ENCODE measurements around the gene MAML3.

Gene MAML3

GRCh38 chr4:139863531-139863930 lies 290.5 kb downstream of the MAML3 start:
- ATAC-seq: no peak
- no peaks in the 10 kb centered on the region for H3K9me3 Mint-ChIP-seq
- no peaks in the 10 kb centered on the region for H3K27me3 Mint-ChIP-seq
- H3K27ac Mint-ChIP-seq: no peak overlapping the region
- no peak overlapping the region for H3K4me3 Mint-ChIP-seq
- no peak for DNase-seq
- H3K4me1 Mint-ChIP-seq: peaks cover 9% of the 10 kb centered on the region

- DNase-seq: no peak
- H3K4me3 Mint-ChIP-seq: no peak overlapping the region
- ATAC-seq: no peak
- H3K27me3 Mint-ChIP-seq: no peaks in the 10 kb centered on the region
- H3K9me3 Mint-ChIP-seq: no peaks in the 10 kb centered on the region
- H3K4me1 Mint-ChIP-seq: peaks cover 28% of the 10 kb centered on the region
- no peak overlapping the region for H3K27ac Mint-ChIP-seq
Measured at GRCh38 chr4:139861471-139861870, 292.5 kb downstream of the MAML3 start.

- peaks cover 28% of the 10 kb centered on the region for H3K4me1 Mint-ChIP-seq
- no peaks in the 10 kb centered on the region for H3K27me3 Mint-ChIP-seq
Measured at GRCh38 chr4:139860435-139861024, 293.5 kb downstream of the MAML3 start.

GRCh38 chr4:139859876-139860275 lies 294.1 kb downstream of the MAML3 start:
- Mint-ChIP-seq H3K9me3 (no peaks in the 10 kb centered on the region), H3K27me3 (no peaks in the 10 kb centered on the region), H3K4me1 (peaks cover 28% of the 10 kb centered on the region), H3K27ac (no peak overlapping the region), H3K4me3 (no peak overlapping the region)
- DNase-seq (no peak), ATAC-seq (no peak)

More at GRCh38 chr4:139860435-139861024, 293.5 kb downstream of the MAML3 start:
- no peak overlapping the region for H3K4me3 Mint-ChIP-seq
- no peak for DNase-seq
- peak; percentile 14 for ATAC-seq
- H3K9me3 Mint-ChIP-seq: no peaks in the 10 kb centered on the region
- H3K27ac Mint-ChIP-seq: no peak overlapping the region

- ATAC-seq: peak; percentile 99
- Mint-ChIP-seq H3K27me3 (no peaks in the 10 kb centered on the region), H3K4me3 (peak overlapping the region in 1 of 2 donors; percentile 21), H3K4me1 (peaks cover 28% of the 10 kb centered on the region), H3K27ac (peak overlapping the region in 1 of 2 donors; percentile 68), H3K9me3 (no peaks in the 10 kb centered on the region)
- peak; percentile 15 to 51 for DNase-seq
Measured at GRCh38 chr4:139858436-139859205, 295.4 kb downstream of the MAML3 start.

- peaks cover 32% of the 10 kb centered on the region for H3K4me1 Mint-ChIP-seq
- no peak for ATAC-seq
- no peaks in the 10 kb centered on the region for H3K9me3 Mint-ChIP-seq
- H3K4me3 Mint-ChIP-seq: no peak overlapping the region
- no peak overlapping the region for H3K27ac Mint-ChIP-seq
- H3K27me3 Mint-ChIP-seq: no peaks in the 10 kb centered on the region
- no peak for DNase-seq
Measured at GRCh38 chr4:139857977-139858376, 296.0 kb downstream of the MAML3 start.

- Mint-ChIP-seq H3K9me3 (no peaks in the 10 kb centered on the region), H3K4me3 (no peak overlapping the region), H3K27me3 (no peaks in the 10 kb centered on the region), H3K4me1 (peaks cover 33% of the 10 kb centered on the region), H3K27ac (no peak overlapping the region)
- no peak for DNase-seq
- ATAC-seq: no peak
Measured at GRCh38 chr4:139857021-139857420, 297.0 kb downstream of the MAML3 start.

- DNase-seq: no peak
- H3K9me3 Mint-ChIP-seq: no peaks in the 10 kb centered on the region
- H3K4me3 Mint-ChIP-seq: no peak overlapping the region
- H3K4me1 Mint-ChIP-seq: peaks cover 33% of the 10 kb centered on the region
- H3K27ac Mint-ChIP-seq: no peak overlapping the region
- no peaks in the 10 kb centered on the region for H3K27me3 Mint-ChIP-seq
- ATAC-seq: no peak
Measured at GRCh38 chr4:139854668-139855403, 299.1 kb downstream of the MAML3 start.

- H3K27me3 Mint-ChIP-seq: no peaks in the 10 kb centered on the region
- ATAC-seq (no peak), DNase-seq (no peak)
- no peak overlapping the region for H3K4me3 Mint-ChIP-seq
- H3K27ac Mint-ChIP-seq: no peak overlapping the region
- H3K4me1 Mint-ChIP-seq: peaks cover 22% of the 10 kb centered on the region
- H3K9me3 Mint-ChIP-seq: no peaks in the 10 kb centered on the region
Measured at GRCh38 chr4:139853309-139853708, 300.7 kb downstream of the MAML3 start.

- Mint-ChIP-seq H3K4me1 (peaks cover 16% of the 10 kb centered on the region), H3K9me3 (no peaks in the 10 kb centered on the region), H3K27me3 (no peaks in the 10 kb centered on the region), H3K4me3 (no peak overlapping the region), H3K27ac (no peak overlapping the region)
- DNase-seq: no peak
- peak; percentile 37 for ATAC-seq
Measured at GRCh38 chr4:139852612-139853269, 301.2 kb downstream of the MAML3 start.

GRCh38 chr4:139851639-139852038 lies 302.3 kb downstream of the MAML3 start:
- Mint-ChIP-seq H3K27me3 (no peaks in the 10 kb centered on the region), H3K27ac (no peak overlapping the region), H3K4me1 (peaks cover 6% of the 10 kb centered on the region), H3K9me3 (no peaks in the 10 kb centered on the region), H3K4me3 (no peak overlapping the region)
- DNase-seq (no peak), ATAC-seq (no peak)

GRCh38 chr4:139851133-139851532 lies 302.9 kb downstream of the MAML3 start:
- no peak overlapping the region for H3K4me3 Mint-ChIP-seq
- peaks cover 5% of the 10 kb centered on the region for H3K4me1 Mint-ChIP-seq
- no peaks in the 10 kb centered on the region for H3K27me3 Mint-ChIP-seq
- H3K27ac Mint-ChIP-seq: no peak overlapping the region
- no peaks in the 10 kb centered on the region for H3K9me3 Mint-ChIP-seq
- DNase-seq (no peak), ATAC-seq (no peak)

GRCh38 chr4:139849219-139849618 lies 304.8 kb downstream of the MAML3 start:
- Mint-ChIP-seq H3K4me1 (peaks cover 5% of the 10 kb centered on the region), H3K9me3 (no peaks in the 10 kb centered on the region), H3K4me3 (no peak overlapping the region), H3K27me3 (no peaks in the 10 kb centered on the region), H3K27ac (no peak overlapping the region)
- no peak for ATAC-seq
- no peak for DNase-seq

- no peak for ATAC-seq
- Mint-ChIP-seq H3K27ac (no peak overlapping the region), H3K27me3 (no peaks in the 10 kb centered on the region), H3K4me1 (peaks cover 1% of the 10 kb centered on the region), H3K4me3 (no peak overlapping the region), H3K9me3 (no peaks in the 10 kb centered on the region)
- no peak for DNase-seq
Measured at GRCh38 chr4:139848028-139848427, 306.0 kb downstream of the MAML3 start.

- ATAC-seq (no peak), DNase-seq (no peak)
- Mint-ChIP-seq H3K9me3 (no peaks in the 10 kb centered on the region), H3K4me1 (no peaks in the 10 kb centered on the region), H3K4me3 (no peak overlapping the region), H3K27ac (no peak overlapping the region), H3K27me3 (no peaks in the 10 kb centered on the region)
Measured at GRCh38 chr4:139847602-139848001, 306.4 kb downstream of the MAML3 start.

GRCh38 chr4:139846766-139847165 lies 307.2 kb downstream of the MAML3 start:
- no peak overlapping the region for H3K4me3 Mint-ChIP-seq
- no peaks in the 10 kb centered on the region for H3K4me1 Mint-ChIP-seq
- no peaks in the 10 kb centered on the region for H3K27me3 Mint-ChIP-seq
- H3K27ac Mint-ChIP-seq: no peak overlapping the region
- no peaks in the 10 kb centered on the region for H3K9me3 Mint-ChIP-seq
- DNase-seq (no peak), ATAC-seq (no peak)

Data from stimulated activated naive CD8-positive, alpha-beta T cell treated with anti-CD3 and anti-CD28 coated beads, Interleukin-15, amount 100 ng/mL, for 72 hours (primary cell).